ENCODE results near the gene GUCD1. TPM values are rescaled to one million over a fixed set of nuclear protein-coding genes. Genes with fewer than 3 reads are reported as not detected.
"Not testable (repeated sequence)": the region's sequence is repeated elsewhere in the genome, so short reads cannot be mapped to it uniquely, and the experiment has no call there.

GUCD1 gene
- polyA plus RNA-seq, 2 of the 4 experiments (the other 2 are of a cell fraction): 37.1 to 43.5 TPM

- no peak for TF ChIP-seq HMGXB4 (CRISPR knock-in tag; IDR thresholded peaks at IDR 0.05; ENCODE audit: borderline replicate concordance)
Observed at GRCh38 chr22:24599514-24599913, 44.6 kb upstream of the GUCD1 start (continued).

- POLR2A ChIA-PET; DNase-seq (ENCODE audit: low read depth in 1 of 2, low spot score in 1 of 2); H3K4me3 ChIP-seq; H3K4me2 ChIP-seq; H3K9me3 ChIP-seq; FAIRE-seq; ATAC-seq; CTCF ChIA-PET; H3K27ac ChIP-seq: not testable (repeated sequence)
- WGBS (ENCODE audit: missing lambda C conversion rate): 86% methylated on average over 9 of the region's 9 CpGs
- H3K4me1 ChIP-seq: peaks cover 39% of the 10 kb centered on the region
Observed at GRCh38 chr22:24597076-24597475, 42.1 kb upstream of the GUCD1 start.

GRCh38 chr22:24595863-24596262, 40.9 kb upstream of the GUCD1 start:
- Histone ChIP-seq H3K4me2 (no peak overlapping the region), H3K4me1 (peaks cover 31% of the 10 kb centered on the region), H3K27ac (no peak overlapping the region), H3K4me3 (no peak overlapping the region), H3K9me3 (no peaks in the 10 kb centered on the region)
- FAIRE-seq (no peak), DNase-seq (ENCODE audit: low read depth in 1 of 2, low spot score in 1 of 2) (no peak), ATAC-seq (no peak)
- POLR2A ChIA-PET: no interaction called here
- CTCF ChIA-PET: no interaction called here
- no peak for TF ChIP-seq ZSCAN20 (CRISPR knock-in tag; IDR thresholded peaks at IDR 0.05)
- TF ChIP-seq EHF (CRISPR knock-in tag; IDR thresholded peaks at IDR 0.05): no peak
- no peak for TF ChIP-seq E2F6 (IDR thresholded peaks at IDR 0.05; ENCODE audit: borderline replicate concordance, low read depth)
- TF ChIP-seq ESRRA (IDR thresholded peaks at IDR 0.05; ENCODE audit: borderline replicate concordance, low read length): no peak
- TF ChIP-seq MYC (IDR thresholded peaks at IDR 0.05; ENCODE audit: borderline replicate concordance, low read length): no peak
- no peak for TF ChIP-seq TFCP2L1 (CRISPR knock-in tag; IDR thresholded peaks at IDR 0.05)
- TF ChIP-seq POLR2AphosphoS2 (conservative IDR thresholded peaks at IDR 0.05; ENCODE audit: low read length): no peak
- no peak for TF ChIP-seq HMGXB4 (CRISPR knock-in tag; IDR thresholded peaks at IDR 0.05; ENCODE audit: borderline replicate concordance)
- TF ChIP-seq KDM1A (IDR thresholded peaks at IDR 0.05; ENCODE audit: low read depth): no peak
- no peak for TF ChIP-seq MAX (IDR thresholded peaks at IDR 0.05)
- TF ChIP-seq TP53 (CRISPR knock-in tag; IDR thresholded peaks at IDR 0.05): no peak
- no peak for TF ChIP-seq FOSB (CRISPR knock-in tag; IDR thresholded peaks at IDR 0.05)
- no peak for TF ChIP-seq CHD4 (IDR thresholded peaks at IDR 0.05; ENCODE audit: borderline replicate concordance)
- TF ChIP-seq CBX8 (IDR thresholded peaks at IDR 0.05): no peak
- no peak for TF ChIP-seq ZNF302 (CRISPR knock-in tag; IDR thresholded peaks at IDR 0.05)
- TF ChIP-seq POLR2A (IDR thresholded peaks at IDR 0.05; ENCODE audit: low read length): no peak
- TF ChIP-seq RFX5 (IDR thresholded peaks at IDR 0.05): no peak
- no peak for TF ChIP-seq NFE2L2 (conservative IDR thresholded peaks at IDR 0.05; ENCODE audit: low read length)
- TF ChIP-seq PBX3 (IDR thresholded peaks at IDR 0.05): no peak
- WGBS (ENCODE audit: missing lambda C conversion rate): 90% methylated on average over 4 of the region's 4 CpGs
